K562 (cell line): ENCODE results near the gene CPED1. TPM values are rescaled to one million over a fixed set of nuclear protein-coding genes. Genes with fewer than 3 reads are reported as not detected.

Source experiments
- AFF4 ChIP-seq: sonication (generic); formaldehyde crosslinking; IDR thresholded peaks from 2 replicates; pipeline ENCODE4 v1.8.0; 2023; ENCODE audit warnings: mild to moderate bottlenecking, missing genetic modification reagents
- CHCHD3 ChIP-seq: fragments of 250-450 bp; sonication (Bioruptor Pico); IDR thresholded peaks from 2 replicates; pipeline ENCODE4 v2.1.2; 2022; ENCODE audit warnings: mild to moderate bottlenecking
- MIER1 ChIP-seq: fragments of 450-650 bp; IDR thresholded peaks from 2 replicates; pipeline ENCODE4 v1.6.1; 2016; ENCODE audit warnings: antibody characterized with exemption, mild to moderate bottlenecking, low read depth
- NELFE ChIP-seq: IDR thresholded peaks from 2 replicates; pipeline ENCODE4 v1.6.1; 2011; ENCODE audit warnings: mild to moderate bottlenecking; ENCODE audit not compliant: insufficient read depth, insufficient read length
- POLR2AphosphoS2 ChIP-seq: IDR thresholded peaks from 2 replicates; pipeline ENCODE4 v1.6.1; 2012; ENCODE audit warnings: low read length, improper control_type of control experiment
- RB1 ChIP-seq: fragments of 450-650 bp; IDR thresholded peaks from 2 replicates; pipeline ENCODE4 v1.6.1; 2017; ENCODE audit warnings: low read depth, mild to moderate bottlenecking
- RBM34 ChIP-seq: fragments of 200-400 bp; formaldehyde crosslinking; IDR thresholded peaks from 2 replicates; pipeline ENCODE4 v1.6.1; 2018; ENCODE audit warnings: low read length, borderline replicate concordance; ENCODE audit not compliant: insufficient read depth
- SLC30A9 ChIP-seq: fragments of 250-450 bp; sonication (Bioruptor Pico); IDR thresholded peaks from 2 replicates; pipeline ENCODE4 v1.8.0; 2022; ENCODE audit warnings: mild to moderate bottlenecking, moderate library complexity
- SMAD4 ChIP-seq: fragments of 250-450 bp; sonication (Bioruptor Pico); conservative IDR thresholded peaks from 2 replicates; pipeline ENCODE4 v1.8.0; 2021; ENCODE audit warnings: inconsistent platforms, mild to moderate bottlenecking, moderate library complexity
- SRSF3 ChIP-seq: fragments of 200-400 bp; formaldehyde crosslinking; IDR thresholded peaks from 2 replicates; pipeline ENCODE4 v1.6.1; 2016; ENCODE audit warnings: mild to moderate bottlenecking, low read length, moderate library complexity; ENCODE audit not compliant: insufficient read depth
- TAF9B ChIP-seq: fragments of 450-650 bp; IDR thresholded peaks from 2 replicates; pipeline ENCODE4 v1.6.1; 2018; ENCODE audit warnings: mild to moderate bottlenecking; ENCODE audit not compliant: partially characterized antibody
- TBP ChIP-seq: optimal IDR thresholded peaks from 2 replicates; pipeline ENCODE3; 2011; ENCODE audit warnings: low read depth, low read length, improper control_type of control experiment
- ZNF124 ChIP-seq: sonication (generic); formaldehyde crosslinking; IDR thresholded peaks from 2 replicates; pipeline ENCODE4 v1.8.1; 2022; ENCODE audit warnings: missing genetic modification reagents
- ZNF274 ChIP-seq: IDR thresholded peaks from 2 replicates; pipeline ENCODE4 v1.6.1; 2011; ENCODE audit warnings: low read depth, mild to moderate bottlenecking, low read length, moderate library complexity, borderline replicate concordance
- ZNF324 ChIP-seq: fragments of 250-450 bp; sonication (Bioruptor Pico); IDR thresholded peaks from 2 replicates; pipeline ENCODE4 v1.4.0; 2020; ENCODE audit warnings: mild to moderate bottlenecking
- polyA plus RNA-seq, 8 experiments: library from polyadenylated mRNA; depleted of rRNA in 4 of 8; stranded (reverse) in 5 of 8; unstranded in 3 of 8; fragments of >200 nt; fragmentation: Nextera tagmentation in 2 of 8; fragmentation: Illumina TruSeq in 1 of 8; extraction: Ambion mirVana in 2 of 8; extraction: Trizol in 1 of 8; gene quantifications; 2 replicates each; pipeline versions ENCODE4 v1.2.1 to v1.2.3, GENCODE V29; 2011 to 2014; ENCODE audit warnings: inconsistent platforms in 1 of 8, missing spikeins in 1 of 8
- total RNA-seq, 7 experiments: library from RNA; depleted of rRNA in 6 of 7; stranded (reverse); fragments of >200 nt in 6 of 7; fragmentation: Illumina TruSeq in 2 of 7; extraction: Trizol in 2 of 7; gene quantifications; 2 replicates each; pipeline versions ENCODE4 v1.2.1 to v1.2.3, GENCODE V29; 2011 to 2021; ENCODE audit warnings: low replicate concordance in 1 of 7
- TF ChIP-seq, protein P1 (sequence below): sonication (generic); formaldehyde crosslinking; IDR thresholded peaks from 2 replicates; pipeline ENCODE4 v1.8.1; 2023; ENCODE audit warnings: mild to moderate bottlenecking, missing genetic modification reagents
- TF ChIP-seq, protein P2 (sequence below): fragments of 250-450 bp; sonication (Bioruptor Pico); IDR thresholded peaks from 2 replicates; pipeline ENCODE4 v1.8.0; 2022; ENCODE audit warnings: moderate library complexity, mild to moderate bottlenecking, inconsistent platforms
- TF ChIP-seq, protein P3 (sequence below): IDR thresholded peaks from 2 replicates; pipeline ENCODE4 v1.6.1; 2011; ENCODE audit warnings: borderline replicate concordance, low read depth, mild to moderate bottlenecking, moderate library complexity, low read length; ENCODE audit not compliant: insufficient read depth, poor library complexity, severe bottlenecking

Gene CPED1
- total and polyA plus RNA-seq, 9 of the 15 experiments (the other 6 are each of a cell fraction or from before 2014, with no cell fraction given) = 195 to 393 (median 290) TPM

DNA sequence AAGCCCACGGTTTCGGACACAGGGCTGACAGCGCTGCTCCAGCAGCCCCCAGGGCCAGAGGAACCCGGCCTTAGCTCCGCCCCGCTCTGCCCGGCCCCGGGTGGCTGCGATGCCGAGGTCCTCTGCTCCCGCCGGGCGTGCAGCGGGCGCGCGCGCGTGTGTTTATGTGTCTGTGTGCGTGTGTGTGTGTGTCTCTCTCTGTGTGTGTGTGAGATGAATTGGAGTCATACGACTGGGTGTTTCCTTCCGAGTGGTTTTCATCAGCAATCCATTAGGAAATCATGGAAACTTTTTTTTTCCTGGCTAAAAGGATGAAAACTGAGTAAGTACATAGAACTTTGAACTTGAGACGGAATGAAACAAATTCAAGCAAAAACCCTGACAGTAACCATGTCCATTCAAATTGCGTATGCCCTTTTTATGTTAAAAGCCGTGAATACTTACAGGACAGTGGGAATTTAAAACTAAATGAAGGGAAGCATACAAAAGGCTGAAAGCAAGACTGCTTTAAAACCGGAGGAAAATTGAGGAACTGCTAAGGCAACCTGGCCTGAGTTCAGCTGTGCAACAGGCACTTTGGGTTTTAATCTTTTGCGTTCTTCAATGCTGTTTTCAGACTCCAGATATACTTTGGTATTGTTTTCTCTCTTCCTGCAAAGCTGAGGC lies at the start of gene CPED1 (continued):
- TF ChIP-seq SRSF3 (0 out of 2 replicates have a peak, but pooled peaks have one; percentile 60), AFF4 (no peak), SLC30A9 (no peak), NELFE (no peak), SMAD4 (CRISPR knock-in tag) (peak; percentile 83), ZNF124 (CRISPR knock-in tag) (no peak), POLR2AphosphoS2 (no peak), ZNF324 (CRISPR knock-in tag) (no peak), TBP (peak; percentile 48), CHCHD3 (CRISPR knock-in tag) (no peak), MIER1 (no peak), RBM34 (no peak), TAF9B (peak; percentile 57), RB1 (no peak), ZNF274 (no peak)
- TF ChIP-seq, protein P1, sequence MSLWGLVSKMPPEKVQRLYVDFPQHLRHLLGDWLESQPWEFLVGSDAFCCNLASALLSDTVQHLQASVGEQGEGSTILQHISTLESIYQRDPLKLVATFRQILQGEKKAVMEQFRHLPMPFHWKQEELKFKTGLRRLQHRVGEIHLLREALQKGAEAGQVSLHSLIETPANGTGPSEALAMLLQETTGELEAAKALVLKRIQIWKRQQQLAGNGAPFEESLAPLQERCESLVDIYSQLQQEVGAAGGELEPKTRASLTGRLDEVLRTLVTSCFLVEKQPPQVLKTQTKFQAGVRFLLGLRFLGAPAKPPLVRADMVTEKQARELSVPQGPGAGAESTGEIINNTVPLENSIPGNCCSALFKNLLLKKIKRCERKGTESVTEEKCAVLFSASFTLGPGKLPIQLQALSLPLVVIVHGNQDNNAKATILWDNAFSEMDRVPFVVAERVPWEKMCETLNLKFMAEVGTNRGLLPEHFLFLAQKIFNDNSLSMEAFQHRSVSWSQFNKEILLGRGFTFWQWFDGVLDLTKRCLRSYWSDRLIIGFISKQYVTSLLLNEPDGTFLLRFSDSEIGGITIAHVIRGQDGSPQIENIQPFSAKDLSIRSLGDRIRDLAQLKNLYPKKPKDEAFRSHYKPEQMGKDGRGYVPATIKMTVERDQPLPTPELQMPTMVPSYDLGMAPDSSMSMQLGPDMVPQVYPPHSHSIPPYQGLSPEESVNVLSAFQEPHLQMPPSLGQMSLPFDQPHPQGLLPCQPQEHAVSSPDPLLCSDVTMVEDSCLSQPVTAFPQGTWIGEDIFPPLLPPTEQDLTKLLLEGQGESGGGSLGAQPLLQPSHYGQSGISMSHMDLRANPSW (CRISPR knock-in tag) = no peak
- TF ChIP-seq, protein P2, sequence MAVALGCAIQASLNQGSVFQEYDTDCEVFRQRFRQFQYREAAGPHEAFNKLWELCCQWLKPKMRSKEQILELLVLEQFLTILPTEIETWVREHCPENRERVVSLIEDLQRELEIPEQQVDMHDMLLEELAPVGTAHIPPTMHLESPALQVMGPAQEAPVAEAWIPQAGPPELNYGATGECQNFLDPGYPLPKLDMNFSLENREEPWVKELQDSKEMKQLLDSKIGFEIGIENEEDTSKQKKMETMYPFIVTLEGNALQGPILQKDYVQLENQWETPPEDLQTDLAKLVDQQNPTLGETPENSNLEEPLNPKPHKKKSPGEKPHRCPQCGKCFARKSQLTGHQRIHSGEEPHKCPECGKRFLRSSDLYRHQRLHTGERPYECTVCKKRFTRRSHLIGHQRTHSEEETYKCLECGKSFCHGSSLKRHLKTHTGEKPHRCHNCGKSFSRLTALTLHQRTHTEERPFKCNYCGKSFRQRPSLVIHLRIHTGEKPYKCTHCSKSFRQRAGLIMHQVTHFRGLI (CRISPR knock-in tag) = no peak
- TF ChIP-seq, protein P3, sequence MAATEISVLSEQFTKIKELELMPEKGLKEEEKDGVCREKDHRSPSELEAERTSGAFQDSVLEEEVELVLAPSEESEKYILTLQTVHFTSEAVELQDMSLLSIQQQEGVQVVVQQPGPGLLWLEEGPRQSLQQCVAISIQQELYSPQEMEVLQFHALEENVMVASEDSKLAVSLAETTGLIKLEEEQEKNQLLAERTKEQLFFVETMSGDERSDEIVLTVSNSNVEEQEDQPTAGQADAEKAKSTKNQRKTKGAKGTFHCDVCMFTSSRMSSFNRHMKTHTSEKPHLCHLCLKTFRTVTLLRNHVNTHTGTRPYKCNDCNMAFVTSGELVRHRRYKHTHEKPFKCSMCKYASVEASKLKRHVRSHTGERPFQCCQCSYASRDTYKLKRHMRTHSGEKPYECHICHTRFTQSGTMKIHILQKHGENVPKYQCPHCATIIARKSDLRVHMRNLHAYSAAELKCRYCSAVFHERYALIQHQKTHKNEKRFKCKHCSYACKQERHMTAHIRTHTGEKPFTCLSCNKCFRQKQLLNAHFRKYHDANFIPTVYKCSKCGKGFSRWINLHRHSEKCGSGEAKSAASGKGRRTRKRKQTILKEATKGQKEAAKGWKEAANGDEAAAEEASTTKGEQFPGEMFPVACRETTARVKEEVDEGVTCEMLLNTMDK = no peak
